Ectodermal cell (in vitro differentiated cells): ENCODE results near the gene DAAM2.

Experiments
- H3K27ac ChIP-seq: 2 replicates; pipeline ENCODE4 v1.7.0; 2013; ENCODE audit warnings: mild to moderate bottlenecking, low read depth, low read length; ENCODE audit not compliant: insufficient read depth, poor library complexity, severe bottlenecking
- H3K27me3 ChIP-seq: 2 replicates; pipeline ENCODE4 v1.7.0; 2013; ENCODE audit warnings: mild to moderate bottlenecking, low read length; ENCODE audit not compliant: insufficient read depth, control insufficient read depth, poor library complexity, severe bottlenecking
- H3K36me3 ChIP-seq: one replicate; pipeline ENCODE4 v1.7.0; 2013; ENCODE audit warnings: low read length; ENCODE audit not compliant: control insufficient read depth, insufficient read depth
- H3K4me1 ChIP-seq: one replicate; pipeline ENCODE4 v1.7.0; 2013; ENCODE audit warnings: low read length; ENCODE audit not compliant: control insufficient read depth, insufficient read depth
- H3K4me3 ChIP-seq: 2 replicates; pipeline ENCODE4 v1.7.0; 2013; ENCODE audit warnings: low read depth, low read length, control low read depth; ENCODE audit not compliant: insufficient read depth
- H3K9me3 ChIP-seq: 2 replicates; pipeline ENCODE4 v1.7.0; 2013; ENCODE audit warnings: mild to moderate bottlenecking, low read length, moderate library complexity; ENCODE audit not compliant: control insufficient read depth
- WGBS, 2 experiments: methylation state at CpG; one replicate each; pipeline ENCODE4 v1.1.7; 2013; ENCODE audit warnings: missing lambda C conversion rate in 2 of 2; 5-methylcytosine and 5-hydroxymethylcytosine counted together

The DAAM2 gene

DNA sequence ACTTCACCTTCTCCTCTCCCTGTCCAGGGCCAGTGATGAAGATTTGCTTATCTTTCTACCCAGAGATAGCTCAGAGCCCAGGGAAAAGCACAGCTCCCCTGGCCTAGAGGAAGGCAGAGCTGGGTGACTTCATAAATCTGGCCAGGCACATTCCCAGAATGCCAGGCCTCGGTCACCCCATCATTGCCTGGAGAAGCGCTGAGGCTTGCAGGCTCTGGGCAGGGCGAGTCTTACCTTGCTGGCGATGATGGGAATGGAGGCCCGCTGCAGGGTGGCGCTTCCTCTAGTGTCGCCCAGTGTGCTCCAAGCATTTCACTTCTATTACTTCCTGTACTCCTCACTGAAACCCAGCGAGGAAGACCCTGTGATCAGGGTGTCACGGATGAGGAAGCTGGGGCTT is 60.1 kb downstream of the DAAM2 start:
- WGBS, 2 experiments: 96 to 99% methylated on average over 9 of the region's 9 CpGs
- no peak overlapping the region for H3K27ac ChIP-seq
- no peaks in the 10 kb centered on the region for H3K27me3 ChIP-seq
- H3K4me3 ChIP-seq: no peak overlapping the region
- H3K9me3 ChIP-seq: no peaks in the 10 kb centered on the region
- no peaks in the 10 kb centered on the region for H3K36me3 ChIP-seq
- H3K4me1 ChIP-seq: no peaks in the 10 kb centered on the region

DNA sequence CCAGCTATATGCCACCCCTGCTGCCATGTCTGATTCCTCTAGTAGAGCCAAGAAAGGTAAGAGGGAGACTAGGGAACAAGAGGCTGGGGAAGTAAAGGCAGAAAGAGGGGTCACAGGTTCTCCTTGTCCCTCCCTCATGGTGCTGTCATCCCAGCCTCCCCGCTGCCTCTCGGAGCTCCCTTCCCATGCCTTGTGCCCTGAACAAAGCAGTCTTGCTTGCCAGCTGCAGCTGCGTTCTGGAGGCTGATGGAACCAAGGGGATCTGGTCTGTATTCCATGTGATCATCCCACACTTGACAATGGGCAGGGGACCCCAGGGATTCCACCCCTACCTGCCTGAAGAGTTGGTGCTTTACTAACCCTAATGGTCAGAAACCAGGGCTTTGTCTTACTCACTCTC is 61.4 kb downstream of the DAAM2 start:
- Histone ChIP-seq H3K4me1 (no peaks in the 10 kb centered on the region), H3K27me3 (no peaks in the 10 kb centered on the region), H3K9me3 (no peaks in the 10 kb centered on the region), H3K36me3 (no peaks in the 10 kb centered on the region), H3K4me3 (no peak overlapping the region), H3K27ac (no peak overlapping the region)
- WGBS, 2 experiments: 91 to 96% methylated on average over 3 of the region's 3 CpGs

DNA sequence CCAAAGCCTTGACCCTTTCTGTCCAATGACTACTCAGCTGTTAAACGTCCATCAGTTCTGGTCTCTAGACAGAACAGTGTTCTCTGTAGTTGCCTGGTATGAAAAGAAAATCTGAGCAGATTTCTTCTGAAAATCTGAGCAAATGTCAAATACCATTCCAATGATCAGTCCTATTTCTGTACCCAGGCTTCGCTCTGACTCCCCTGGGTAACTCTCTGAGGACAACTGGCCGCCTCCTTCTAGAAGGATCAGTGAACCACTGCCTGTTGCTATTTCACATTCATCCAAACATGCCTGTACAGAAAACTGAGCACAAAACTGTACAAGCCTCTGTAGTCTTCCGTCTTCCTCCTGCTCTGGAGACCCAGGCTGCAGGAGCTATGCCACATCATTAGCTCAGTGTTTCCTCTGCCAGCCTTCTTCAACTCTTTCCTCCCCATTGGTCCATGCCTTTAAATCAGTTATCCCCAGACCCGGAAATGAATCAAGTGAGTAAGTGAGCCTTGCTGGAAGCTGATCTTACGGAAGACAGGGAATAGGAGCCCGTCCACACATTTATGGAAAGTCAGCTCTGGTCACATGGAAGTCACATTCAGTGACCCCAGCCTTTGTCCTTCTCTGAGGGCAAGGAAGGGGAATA is 63.3 kb downstream of the DAAM2 start:
- Histone ChIP-seq H3K4me1 (peaks cover 5% of the 10 kb centered on the region), H3K4me3 (no peak overlapping the region), H3K36me3 (no peaks in the 10 kb centered on the region), H3K9me3 (no peaks in the 10 kb centered on the region), H3K27me3 (no peaks in the 10 kb centered on the region), H3K27ac (no peak overlapping the region)
- WGBS, 2 experiments: 92 to 96% methylated on average over 7 of the region's 7 CpGs

DNA sequence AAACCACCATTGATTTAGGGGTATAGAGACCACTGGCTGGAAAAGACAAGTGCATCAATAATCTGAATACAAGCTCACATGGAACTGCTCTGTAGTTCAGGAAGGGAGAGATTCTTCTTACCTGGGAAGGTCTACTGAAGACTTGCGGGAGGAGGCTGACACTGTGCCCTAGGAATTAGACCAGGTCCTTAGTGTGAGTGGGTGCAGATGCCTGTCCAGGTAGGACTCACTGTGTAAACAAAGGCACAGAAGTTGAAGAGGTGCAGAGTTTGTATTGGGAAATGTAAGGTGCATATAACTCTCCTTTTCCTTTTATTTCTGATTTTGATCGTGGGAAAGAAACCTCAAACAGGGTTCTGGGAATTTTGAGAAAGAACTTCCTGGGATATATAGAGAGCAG is 66.8 kb downstream of the DAAM2 start:
- H3K9me3 ChIP-seq: no peaks in the 10 kb centered on the region
- no peaks in the 10 kb centered on the region for H3K27me3 ChIP-seq
- H3K36me3 ChIP-seq: no peaks in the 10 kb centered on the region
- whole genome bisulfite sequencing, 2 experiments: 85 to 95% methylated on average over 2 of the region's 2 CpGs
- H3K27ac ChIP-seq: no peak overlapping the region
- peaks cover 5% of the 10 kb centered on the region for H3K4me1 ChIP-seq
- no peak overlapping the region for H3K4me3 ChIP-seq

DNA sequence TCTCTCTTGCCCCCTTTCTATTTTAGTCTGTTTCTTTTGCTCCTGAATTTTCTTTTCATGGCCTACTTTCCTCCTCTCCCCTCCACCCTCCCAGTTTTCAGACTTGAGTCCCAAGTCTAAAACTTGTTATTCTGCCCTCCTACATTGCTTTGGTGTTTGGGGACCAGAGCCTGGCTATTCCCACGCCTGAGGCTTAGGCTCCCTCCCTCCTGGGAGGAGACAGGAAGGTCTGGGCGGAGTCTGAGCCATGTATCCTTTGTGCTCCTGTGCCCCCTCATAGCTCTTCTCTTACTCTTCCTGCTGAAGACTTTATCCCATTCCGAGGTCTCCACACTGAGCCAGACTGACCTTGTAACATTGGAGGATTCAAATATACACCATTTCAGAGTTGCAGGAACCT is 69.5 kb downstream of the DAAM2 start:
- Histone ChIP-seq H3K27me3 (no peaks in the 10 kb centered on the region), H3K27ac (no peak overlapping the region), H3K4me1 (peaks cover 5% of the 10 kb centered on the region), H3K36me3 (no peaks in the 10 kb centered on the region), H3K4me3 (no peak overlapping the region), H3K9me3 (no peaks in the 10 kb centered on the region)
- WGBS, 2 experiments: 62 to 65% methylated on average over 3 of the region's 3 CpGs

DNA sequence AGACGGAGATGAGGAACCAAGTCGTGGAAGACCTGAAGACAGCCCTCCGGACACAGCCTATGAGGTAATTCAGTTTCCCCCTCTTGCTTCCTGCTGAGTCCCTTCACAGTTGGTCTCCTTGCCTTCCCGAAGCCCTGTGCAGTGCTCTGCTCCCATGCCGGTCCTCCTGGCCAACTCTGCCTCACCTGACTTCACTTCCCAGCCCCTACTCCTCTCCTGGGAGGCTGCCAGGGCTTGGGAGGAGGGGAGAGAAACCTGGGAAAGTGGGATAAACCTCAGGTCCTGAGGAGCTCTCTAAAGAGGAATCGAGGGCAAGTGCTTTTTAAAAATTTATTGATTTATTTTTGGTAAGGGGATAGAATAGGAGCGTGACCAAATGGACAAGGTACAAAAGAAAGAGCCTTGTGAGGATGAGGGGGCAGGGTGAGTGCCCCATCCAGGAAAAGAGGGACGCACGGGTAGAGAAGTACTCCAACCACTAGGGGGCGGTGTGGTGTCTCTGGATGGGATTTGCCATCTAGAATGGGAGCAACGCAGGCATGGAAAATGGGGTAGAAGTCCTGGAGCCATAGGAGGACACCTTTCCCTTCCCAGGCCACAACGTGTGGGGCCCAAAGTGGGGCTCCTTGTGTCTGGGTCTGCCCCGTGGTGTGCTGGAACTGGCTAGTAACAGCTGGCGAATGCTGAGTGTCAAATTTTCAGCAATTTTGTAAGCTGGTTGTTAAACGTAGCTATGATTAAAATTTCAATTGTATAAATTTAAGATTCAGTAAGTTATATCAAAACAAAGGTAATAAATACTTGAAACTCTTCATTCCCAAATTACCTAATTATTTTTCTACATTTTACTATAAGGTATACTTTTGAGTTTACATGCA is 73.1 kb downstream of the DAAM2 start:
- H3K36me3 ChIP-seq: no peaks in the 10 kb centered on the region
- H3K4me1 ChIP-seq: peaks cover 1% of the 10 kb centered on the region
- H3K27me3 ChIP-seq: no peaks in the 10 kb centered on the region
- no peak overlapping the region for H3K4me3 ChIP-seq
- 73 to 76% methylated on average over 13 to 15 of the region's 15 CpGs for WGBS, 2 experiments
- H3K27ac ChIP-seq: no peak overlapping the region
- no peaks in the 10 kb centered on the region for H3K9me3 ChIP-seq

DNA sequence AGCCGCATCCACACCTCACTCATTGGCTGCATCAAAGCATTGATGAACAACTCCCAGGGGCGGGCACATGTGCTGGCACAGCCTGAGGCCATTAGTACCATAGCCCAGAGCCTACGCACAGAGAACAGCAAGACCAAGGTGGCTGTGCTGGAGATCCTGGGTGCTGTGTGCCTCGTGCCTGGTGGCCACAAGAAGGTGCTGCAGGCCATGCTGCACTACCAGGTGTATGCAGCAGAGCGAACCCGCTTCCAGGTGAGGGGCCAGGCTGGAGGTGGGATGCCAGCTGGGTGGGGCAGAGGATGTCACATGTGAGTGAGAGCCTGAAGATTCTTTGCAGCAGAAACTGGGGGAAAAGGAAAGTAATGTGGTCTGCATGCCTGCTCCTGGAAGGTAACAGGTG is 75.4 kb downstream of the DAAM2 start:
- Histone ChIP-seq H3K27me3 (no peaks in the 10 kb centered on the region), H3K36me3 (no peaks in the 10 kb centered on the region), H3K4me3 (no peak overlapping the region), H3K4me1 (no peaks in the 10 kb centered on the region), H3K27ac (no peak overlapping the region), H3K9me3 (no peaks in the 10 kb centered on the region)
- 88 to 91% methylated on average over 6 of the region's 6 CpGs for WGBS, 2 experiments

DNA sequence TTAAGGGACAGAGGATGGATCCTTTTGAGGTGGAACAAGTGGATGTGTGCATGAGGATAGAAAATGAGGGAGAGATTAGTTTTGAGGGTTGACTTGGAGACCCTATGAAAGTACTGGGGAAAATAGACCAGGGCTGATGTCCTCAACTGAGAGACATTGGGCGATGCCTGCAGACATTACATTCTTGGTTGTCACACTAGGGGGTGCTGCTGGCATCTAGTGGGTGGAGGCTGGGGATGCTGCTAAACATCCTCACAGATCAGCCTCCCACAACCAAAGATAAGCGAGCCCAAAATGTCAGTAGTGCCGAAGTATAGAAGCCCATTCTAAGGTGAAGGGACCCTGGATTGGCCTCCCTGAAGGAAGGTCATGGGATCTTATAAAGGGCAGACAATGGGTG is 78.8 kb downstream of the DAAM2 start:
- Histone ChIP-seq H3K36me3 (no peaks in the 10 kb centered on the region), H3K9me3 (no peaks in the 10 kb centered on the region)
- WGBS, 2 experiments: 93 to 98% methylated on average over 3 of the region's 3 CpGs

DNA sequence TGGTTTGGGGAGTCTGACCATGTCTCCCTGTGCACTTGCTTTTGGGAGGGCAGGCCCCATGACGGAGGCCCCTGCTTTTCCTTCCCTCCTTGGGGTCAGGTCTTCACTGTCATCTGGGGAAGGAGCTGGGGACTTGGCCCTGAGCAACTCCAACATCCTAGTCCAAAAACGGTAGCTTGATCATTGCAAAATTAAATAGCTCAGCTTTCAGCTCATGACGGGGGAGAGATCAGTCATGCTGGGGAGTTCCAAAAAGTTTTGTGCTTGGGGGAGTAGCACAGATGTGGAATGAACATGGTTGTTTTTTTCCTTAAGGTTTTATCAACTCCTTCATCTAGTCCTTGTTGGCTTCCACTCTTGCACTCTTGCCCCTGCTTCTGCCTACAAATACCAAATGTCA is 81.3 kb downstream of the DAAM2 start:
- H3K27ac ChIP-seq: no peak overlapping the region
- H3K27me3 ChIP-seq: no peaks in the 10 kb centered on the region
- H3K4me1 ChIP-seq: no peaks in the 10 kb centered on the region
- no peaks in the 10 kb centered on the region for H3K9me3 ChIP-seq
- H3K4me3 ChIP-seq: no peak overlapping the region
- no peaks in the 10 kb centered on the region for H3K36me3 ChIP-seq
- 94 to 95% methylated on average over 3 of the region's 3 CpGs for WGBS, 2 experiments

More for the DNA sequence above, 78.8 kb downstream of the DAAM2 start:
- no peak overlapping the region for H3K4me3 ChIP-seq
- H3K4me1 ChIP-seq: no peaks in the 10 kb centered on the region
- H3K27ac ChIP-seq: no peak overlapping the region
- H3K27me3 ChIP-seq: no peaks in the 10 kb centered on the region

DNA sequence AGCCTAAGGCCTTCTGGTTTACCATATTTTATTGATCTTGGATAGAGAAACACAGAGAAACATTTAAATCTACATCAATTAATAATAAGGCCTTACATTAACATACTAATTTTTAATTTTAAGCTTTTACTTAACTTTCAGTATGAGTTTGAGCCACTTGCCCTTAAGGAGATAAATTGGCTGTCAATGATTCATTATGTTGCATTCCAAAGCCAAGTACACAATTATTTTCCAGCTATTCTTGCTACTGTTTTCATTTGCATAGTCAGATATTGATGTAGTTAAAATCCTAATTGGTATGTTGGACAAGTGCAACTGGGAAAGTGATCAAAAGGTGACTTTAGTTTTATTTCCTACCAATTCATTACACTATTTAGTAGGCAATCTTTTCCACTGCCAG is 83.9 kb downstream of the DAAM2 start:
- H3K9me3 ChIP-seq: no peaks in the 10 kb centered on the region
- no peaks in the 10 kb centered on the region for H3K27me3 ChIP-seq
- no peaks in the 10 kb centered on the region for H3K4me1 ChIP-seq
- no peak overlapping the region for H3K4me3 ChIP-seq
- no peak overlapping the region for H3K27ac ChIP-seq
- no peaks in the 10 kb centered on the region for H3K36me3 ChIP-seq
